HuH-7 (cell line): ENCODE results near the gene ZNF407.
A peak's percentile ranks its signal among the peaks of the same experiment; 100 is the strongest.

ENCODE experiments used
- DNase-seq: peaks from one replicate; pipeline ENCODE4 v3.0.0; 2011; ENCODE audit warnings: low spot score

The ZNF407 gene

DNA sequence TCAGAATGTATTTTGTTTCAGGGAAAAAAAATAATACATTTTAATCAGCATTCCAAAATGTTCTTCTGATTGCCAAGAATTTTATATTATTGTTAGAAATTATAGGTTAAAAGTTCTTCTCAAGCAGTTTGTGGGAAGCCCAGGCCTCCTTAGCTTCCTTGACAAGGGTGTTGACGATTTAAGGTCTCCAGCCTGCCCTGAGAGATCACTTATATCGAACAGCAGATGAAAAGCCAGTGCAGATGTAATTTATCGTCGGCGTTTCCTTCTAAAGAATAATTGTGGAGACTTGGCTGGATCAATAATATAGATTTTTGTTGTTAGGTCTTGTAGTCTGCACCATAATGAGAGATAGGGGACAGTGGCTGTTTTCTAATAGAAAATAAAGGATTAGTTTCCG is 280.6 kb downstream of the ZNF407 start:
- DNase-seq, result no peak

GRCh38 chr18:74880706-74881278 is 283.1 kb downstream of the ZNF407 start:
- DNase-seq, result peak; percentile 14

DNA sequence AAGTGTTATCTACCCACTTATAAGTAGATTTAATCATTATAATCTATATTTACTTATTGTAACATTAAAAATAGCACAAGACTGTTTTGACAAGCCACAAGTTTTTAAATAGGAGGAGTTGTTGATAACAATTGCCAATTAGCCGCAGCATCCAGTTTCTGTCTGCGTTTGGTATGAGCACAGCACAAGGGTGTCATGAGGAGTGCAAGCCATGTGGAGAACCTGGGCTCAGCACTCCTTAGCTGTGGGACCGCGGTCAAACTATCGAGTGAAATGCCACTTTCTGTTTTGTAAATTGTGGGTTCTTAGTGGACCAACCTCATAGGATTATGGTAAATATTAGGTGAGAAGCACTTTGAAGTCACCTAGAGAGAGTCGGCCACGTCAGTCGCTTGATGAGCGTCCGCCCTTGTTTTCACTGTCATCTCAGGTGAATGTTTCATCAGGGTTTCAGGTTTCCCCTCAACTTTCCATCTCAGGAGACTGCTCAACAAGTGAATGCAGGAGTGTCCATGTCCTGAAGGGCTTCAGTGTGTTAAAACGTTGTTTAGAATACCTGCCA is 294.5 kb downstream of the ZNF407 start:
- no peak for DNase-seq

- DNase-seq, result no peak
Observed at GRCh38 chr18:74895686-74896085, 298.0 kb downstream of the ZNF407 start.

DNA sequence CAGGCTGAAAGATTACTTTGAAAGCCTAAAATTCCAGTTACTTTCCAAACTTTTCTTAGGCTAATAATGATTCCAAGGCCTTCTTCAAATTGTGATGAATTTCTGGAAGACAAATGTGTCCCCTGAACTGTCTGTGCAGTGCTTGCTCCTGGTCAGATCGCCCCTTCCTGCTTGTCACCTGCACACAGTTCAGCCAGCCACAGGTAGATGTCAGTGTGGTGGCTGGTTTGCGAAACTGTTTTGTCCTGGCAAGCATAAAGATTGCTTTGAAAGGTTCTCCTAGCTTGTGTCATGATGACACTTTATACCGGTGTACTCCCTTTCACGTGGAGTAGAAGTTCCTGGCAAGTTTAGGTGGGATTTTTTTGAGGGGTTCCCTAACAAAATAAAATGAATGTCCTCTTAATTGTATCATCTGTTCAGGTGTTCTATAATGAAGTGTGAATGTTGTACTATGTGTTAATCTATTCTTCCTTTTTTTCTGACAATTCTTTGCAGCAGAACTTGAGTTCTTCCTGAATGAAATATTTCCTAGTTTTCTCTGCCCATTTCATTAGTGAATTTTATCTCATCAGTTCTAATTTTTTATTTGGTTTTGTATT is 298.8 kb downstream of the ZNF407 start:
- DNase-seq, result peak; percentile 34

- DNase-seq, result no peak
Observed at GRCh38 chr18:74897971-74898657, 300.4 kb downstream of the ZNF407 start.

- DNase-seq, result no peak
Observed at GRCh38 chr18:74898965-74899364, 301.3 kb downstream of the ZNF407 start.

DNA sequence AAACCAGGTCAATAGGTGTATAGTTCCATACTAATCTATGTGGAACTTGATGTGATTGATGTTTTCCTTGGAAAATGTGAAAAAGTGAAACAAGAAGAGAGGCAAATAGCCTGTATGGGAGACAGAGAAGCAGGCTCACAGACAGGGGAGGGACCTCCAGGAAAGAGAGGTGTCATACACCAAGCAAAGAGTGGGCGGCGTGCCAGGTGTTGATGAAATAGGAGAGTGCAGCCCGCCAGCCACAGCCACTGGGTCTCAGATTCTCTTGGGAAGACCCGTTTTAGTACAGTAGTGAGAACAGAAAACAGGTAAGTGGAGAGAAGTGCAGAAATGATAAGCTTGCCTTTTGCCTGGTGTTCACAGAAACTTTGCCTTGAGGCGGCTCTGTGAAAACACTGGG is 301.9 kb downstream of the ZNF407 start:
- no peak for DNase-seq

DNA sequence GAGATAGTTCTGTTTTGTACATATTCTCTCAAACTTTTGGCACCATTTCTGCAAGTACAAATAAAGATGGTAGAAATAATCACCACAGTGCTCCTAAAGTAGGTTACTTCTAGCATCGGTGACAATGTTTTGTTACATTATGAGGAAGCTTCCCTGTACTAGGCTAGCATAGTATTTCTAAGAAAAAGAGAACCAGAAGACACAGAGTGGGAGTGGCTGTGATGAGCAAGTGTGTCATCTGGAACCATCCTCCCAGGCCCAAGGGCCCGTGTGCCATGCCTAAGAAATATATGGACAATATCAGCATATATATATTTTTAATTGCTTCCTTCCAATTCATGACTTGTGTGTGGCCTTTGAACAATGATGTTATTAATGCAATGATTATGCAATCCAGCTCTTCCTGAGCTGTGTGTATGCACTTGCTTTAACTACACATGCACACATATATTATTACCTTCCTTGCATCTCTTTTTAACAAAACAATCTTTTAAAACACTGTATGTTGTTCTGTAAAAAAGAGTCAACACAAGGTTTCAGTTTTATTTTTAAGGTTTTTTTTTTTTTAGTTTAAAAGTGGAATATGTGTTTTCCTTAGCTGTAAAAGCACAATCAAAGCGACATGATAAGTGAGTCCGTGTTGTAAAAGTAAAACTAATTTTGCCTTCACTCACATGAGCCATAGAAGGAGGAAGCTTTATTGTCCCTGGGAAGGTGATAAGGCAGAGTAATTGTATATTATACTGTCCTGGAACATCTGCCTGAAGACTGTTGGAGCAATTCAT is 303.9 kb downstream of the ZNF407 start:
- DNase-seq, result no peak

- no peak for DNase-seq
Observed at GRCh38 chr18:74902147-74902455, 304.4 kb downstream of the ZNF407 start.

GRCh38 chr18:74905247-74905646 is 307.6 kb downstream of the ZNF407 start:
- DNase-seq, result no peak

GRCh38 chr18:74906184-74906583 is 308.5 kb downstream of the ZNF407 start:
- DNase-seq, result no peak

DNA sequence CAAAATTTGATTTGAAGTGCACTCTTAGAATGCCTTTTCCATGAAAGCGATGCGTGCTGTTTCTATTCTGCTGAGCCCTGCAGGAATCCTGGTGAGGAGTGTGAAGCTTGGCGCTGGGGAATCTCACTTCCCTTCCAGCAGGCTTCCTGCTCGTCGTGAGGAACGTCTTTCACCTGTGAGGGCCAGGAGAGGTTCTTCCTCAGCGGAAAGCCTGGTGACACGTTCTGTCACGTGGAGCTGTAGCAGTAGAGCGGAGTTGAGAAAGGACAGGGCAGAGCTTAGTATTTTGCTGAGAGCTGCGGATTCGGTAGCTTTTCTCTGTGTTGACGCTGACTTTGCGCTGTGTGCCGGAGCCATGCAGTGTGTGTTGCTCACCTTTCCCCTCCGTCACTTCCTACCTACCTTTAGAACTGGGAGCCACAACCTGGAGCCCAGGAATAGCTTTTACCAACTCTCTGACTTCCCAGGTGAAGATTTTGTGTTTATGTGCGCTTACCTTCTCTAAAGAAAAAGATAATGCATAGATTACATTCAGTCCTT is 316.5 kb downstream of the ZNF407 start:
- DNase-seq, result no peak

- DNase-seq, result no peak
Observed at GRCh38 chr18:74914648-74915047, 317.0 kb downstream of the ZNF407 start.

GRCh38 chr18:74916773-74917393 is 319.2 kb downstream of the ZNF407 start:
- DNase-seq, result no peak

DNA sequence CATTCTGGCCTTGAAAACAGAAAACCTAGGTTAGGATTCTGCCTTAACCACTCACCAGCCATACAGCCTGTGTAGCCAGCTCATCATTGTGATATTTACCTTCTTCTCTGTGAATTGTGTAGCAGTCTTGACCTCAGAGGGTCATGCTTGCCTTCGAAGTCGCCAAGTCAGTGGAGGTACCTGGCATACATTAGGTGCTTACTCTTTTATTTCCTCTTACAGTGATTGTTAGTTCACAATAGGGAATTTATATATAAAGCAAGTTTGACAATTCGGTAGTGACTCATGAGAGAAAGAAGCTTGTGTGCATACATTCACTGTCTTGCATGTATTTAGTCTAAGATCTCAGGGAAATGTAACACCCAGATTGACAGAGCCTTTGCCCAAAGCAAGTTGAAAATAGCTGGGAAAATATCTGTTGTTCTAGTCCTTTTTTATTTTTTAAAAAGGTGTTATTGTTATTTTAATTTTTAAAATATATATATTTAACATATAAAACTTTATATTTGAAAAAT is 320.7 kb downstream of the ZNF407 start:
- no peak for DNase-seq

- DNase-seq, result no peak
Observed at GRCh38 chr18:74921057-74921820, 323.6 kb downstream of the ZNF407 start.

DNA sequence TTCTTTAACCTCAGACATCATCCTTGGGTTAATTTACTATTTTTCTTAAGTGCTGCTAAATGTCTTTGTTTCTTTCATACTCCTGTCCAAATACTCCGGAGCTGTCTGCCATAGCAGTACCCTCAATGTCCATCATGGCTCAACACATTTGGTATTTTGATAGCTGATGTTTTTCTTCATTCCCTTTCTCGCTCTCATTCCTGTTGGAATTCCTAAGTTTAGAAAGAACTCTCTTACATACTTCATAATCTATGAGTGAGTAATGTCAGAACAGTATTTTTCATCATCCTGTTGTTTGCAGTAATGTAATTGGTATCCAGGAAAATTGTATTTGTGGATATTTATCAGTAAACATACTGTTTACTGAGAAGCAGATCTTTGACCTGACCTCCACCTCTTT is 328.4 kb downstream of the ZNF407 start:
- DNase-seq, result no peak

- DNase-seq, result no peak
Observed at GRCh38 chr18:74928194-74928968, 330.7 kb downstream of the ZNF407 start.

DNA sequence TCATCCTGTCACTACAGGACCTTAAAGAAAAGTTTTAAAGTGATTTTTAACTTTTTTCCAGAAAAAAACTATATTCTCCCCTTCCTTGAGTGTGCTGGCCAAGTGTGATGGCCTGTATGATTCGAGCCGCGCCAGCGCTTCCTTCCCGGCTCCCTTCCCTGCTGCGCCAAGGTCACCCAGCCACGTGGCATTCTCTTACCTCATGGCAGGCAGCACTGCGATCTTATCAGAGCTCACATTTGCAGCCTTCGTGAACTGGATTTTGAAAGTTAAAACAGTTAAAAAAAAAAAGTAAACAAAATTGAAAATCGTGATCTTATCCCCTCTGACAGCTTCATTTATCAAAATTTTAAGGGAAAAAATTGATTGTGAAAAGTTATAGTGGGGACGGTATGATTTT is 331.4 kb downstream of the ZNF407 start:
- no peak for DNase-seq
